Tibial artery (tissue), 4 donors: ENCODE results near the gene SND1.

Experiments used
- DNase-seq, 2 donors: peaks; one replicate each; pipeline ENCODE4 v3.0.0-alpha.2; 2019
- H3K27ac ChIP-seq, 2 donors: fragments of 200-600 bp; sonication (generic) in 1 of 2; 1 replicate in 1 of 2; 2 replicates in 1 of 2; pipeline ENCODE4 v1.5.1; 2018 to 2019; ENCODE audit warnings: mild to moderate bottlenecking in 1 of 2
- H3K27me3 ChIP-seq, 2 donors: fragments of 200-600 bp; sonication (generic) in 1 of 2; one replicate each; pipeline versions ENCODE4 v1.5.1 to v1.6.0; 2016 to 2019
- H3K36me3 ChIP-seq, 3 donors: fragments of 200-600 bp; sonication (generic) in 2 of 3; one replicate each; pipeline ENCODE4 v1.5.1; 2016 to 2019; ENCODE audit warnings: mild to moderate bottlenecking in 2 of 3
- H3K4me1 ChIP-seq, 4 donors: fragments of 200-600 bp; sonication (generic) in 2 of 4; 1 replicate in 3 of 4; 2 replicates in 1 of 4; pipeline ENCODE4 v1.5.1; 2016 to 2019
- H3K4me3 ChIP-seq, 2 donors: fragments of 200-600 bp; sonication (generic) in 1 of 2; 1 replicate in 1 of 2; 2 replicates in 1 of 2; pipeline ENCODE4 v1.5.1; 2018 to 2019; ENCODE audit warnings: mild to moderate bottlenecking in 2 of 2
- H3K9me3 ChIP-seq, 3 donors: fragments of 200-600 bp; sonication (generic) in 1 of 3; one replicate each; pipeline ENCODE4 v1.5.1; 2016 to 2019
- intact Hi-C: fragments of 100-400 bp; cut with DNase I; formaldehyde crosslinking; loops from one replicate; pipeline ENCODE4 v1.15.0; 2023; ENCODE audit warnings: low total_unique reads
- TF ChIP-seq, protein P1 (sequence below), 2 experiments: fragments of 200-600 bp in 1 of 2; fragments of 450-650 bp in 1 of 2; IDR thresholded peaks; one replicate each; pipeline ENCODE4 v1.5.1; 2017 to 2019; ENCODE audit warnings: antibody characterized with exemption in 2 of 2, mild to moderate bottlenecking in 1 of 2, moderate library complexity in 1 of 2

Gene SND1

DNA sequence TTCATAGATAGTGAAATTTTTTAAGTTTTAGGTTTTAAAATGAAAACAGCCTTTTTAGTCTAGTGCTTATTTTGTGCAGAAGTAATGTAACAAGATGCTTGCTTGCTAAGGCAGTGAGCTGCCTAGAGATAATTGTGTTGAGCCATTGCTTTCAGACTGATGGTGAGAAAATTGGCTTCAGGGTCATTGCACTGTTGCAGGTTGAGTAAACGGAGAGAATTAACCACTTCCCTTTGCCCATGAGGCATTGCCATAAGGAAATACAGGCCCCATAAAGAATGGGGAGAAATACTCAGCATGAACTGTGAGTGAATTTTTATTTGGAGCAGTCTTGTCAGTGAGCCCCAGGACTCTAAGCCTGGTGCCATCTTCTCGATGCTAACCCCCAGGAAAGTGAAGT lies 238.7 kb downstream of the SND1 start:
- H3K27ac ChIP-seq, result no peak overlapping the region
- H3K9me3 ChIP-seq, result no peaks in the 10 kb centered on the region
- peaks cover 0 to 7% (median 3%) of the 10 kb centered on the region in 4 donors for H3K4me1 ChIP-seq
- TF ChIP-seq, protein P1, sequence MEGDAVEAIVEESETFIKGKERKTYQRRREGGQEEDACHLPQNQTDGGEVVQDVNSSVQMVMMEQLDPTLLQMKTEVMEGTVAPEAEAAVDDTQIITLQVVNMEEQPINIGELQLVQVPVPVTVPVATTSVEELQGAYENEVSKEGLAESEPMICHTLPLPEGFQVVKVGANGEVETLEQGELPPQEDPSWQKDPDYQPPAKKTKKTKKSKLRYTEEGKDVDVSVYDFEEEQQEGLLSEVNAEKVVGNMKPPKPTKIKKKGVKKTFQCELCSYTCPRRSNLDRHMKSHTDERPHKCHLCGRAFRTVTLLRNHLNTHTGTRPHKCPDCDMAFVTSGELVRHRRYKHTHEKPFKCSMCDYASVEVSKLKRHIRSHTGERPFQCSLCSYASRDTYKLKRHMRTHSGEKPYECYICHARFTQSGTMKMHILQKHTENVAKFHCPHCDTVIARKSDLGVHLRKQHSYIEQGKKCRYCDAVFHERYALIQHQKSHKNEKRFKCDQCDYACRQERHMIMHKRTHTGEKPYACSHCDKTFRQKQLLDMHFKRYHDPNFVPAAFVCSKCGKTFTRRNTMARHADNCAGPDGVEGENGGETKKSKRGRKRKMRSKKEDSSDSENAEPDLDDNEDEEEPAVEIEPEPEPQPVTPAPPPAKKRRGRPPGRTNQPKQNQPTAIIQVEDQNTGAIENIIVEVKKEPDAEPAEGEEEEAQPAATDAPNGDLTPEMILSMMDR (IDR thresholded peaks at IDR 0.05), result no peak
- H3K4me3 ChIP-seq, result no peak overlapping the region
- intact Hi-C loops, result no loop called here
- H3K36me3 ChIP-seq, result peaks cover 0 to 16% (median 14%) of the 10 kb centered on the region in 3 donors
- H3K27me3 ChIP-seq, result no peaks in the 10 kb centered on the region
- DNase-seq, result no peak

DNA sequence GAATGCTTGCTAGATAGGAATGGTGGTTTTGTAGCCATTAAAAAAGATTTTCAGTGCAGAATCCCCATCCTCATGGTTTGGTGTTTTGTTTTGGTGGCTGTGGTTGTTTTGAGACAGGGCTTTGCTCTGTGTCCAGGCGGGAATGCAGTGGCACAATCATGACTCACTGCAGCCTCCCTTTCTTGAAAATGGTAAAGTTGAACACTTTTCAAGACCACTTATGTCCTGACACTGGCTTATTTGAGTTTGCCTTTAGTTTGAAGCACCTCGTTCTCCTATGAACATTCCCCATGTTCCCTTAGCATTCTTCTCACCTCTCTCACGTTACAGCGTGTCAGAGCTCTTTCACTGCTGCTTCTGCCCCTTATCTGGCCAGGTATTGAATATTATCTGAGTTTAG lies 239.2 kb downstream of the SND1 start:
- Histone ChIP-seq H3K36me3 (peaks cover 0 to 16% (median 14%) of the 10 kb centered on the region in 3 donors), H3K27me3 (no peaks in the 10 kb centered on the region), H3K4me1 (peaks cover 0 to 3% (median under 1%) of the 10 kb centered on the region in 4 donors), H3K4me3 (no peak overlapping the region), H3K27ac (no peak overlapping the region), H3K9me3 (no peaks in the 10 kb centered on the region)
- TF ChIP-seq, protein P1 (IDR thresholded peaks at IDR 0.05), result no peak
- intact Hi-C loops, result no loop called here
- no peak for DNase-seq

DNA sequence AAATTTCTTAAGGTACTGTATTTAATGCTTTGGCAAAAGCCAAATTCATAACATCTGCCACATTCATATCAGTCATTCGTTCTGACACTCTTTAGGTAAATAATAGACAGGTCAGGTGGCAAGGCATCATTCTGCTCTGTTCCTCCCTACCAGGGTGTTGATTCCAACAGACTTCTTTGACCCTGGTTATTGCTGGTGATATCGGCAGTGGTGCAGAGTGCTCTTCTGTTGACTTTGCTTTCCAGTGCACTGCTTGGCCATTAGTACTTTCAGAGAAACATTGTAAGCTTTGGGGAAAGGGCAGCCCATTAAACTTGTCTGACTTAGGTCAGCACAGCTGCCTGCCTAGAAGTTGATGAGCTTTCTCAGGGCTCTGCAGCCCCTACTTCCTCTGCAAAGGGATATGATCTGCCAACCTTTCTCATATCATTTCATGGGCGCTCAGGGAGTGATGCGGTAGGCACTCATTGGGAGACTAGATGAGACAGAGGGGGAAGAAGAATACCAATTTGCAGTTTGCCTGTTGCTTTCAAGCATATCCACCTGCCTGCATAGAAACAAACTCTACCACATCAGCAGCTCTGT lies 240.0 kb downstream of the SND1 start:
- DNase-seq, result no peak
- Histone ChIP-seq H3K27ac (no peak overlapping the region), H3K4me3 (no peak overlapping the region), H3K4me1 (peaks cover 0 to 5% (median 0%) of the 10 kb centered on the region in 4 donors), H3K9me3 (no peaks in the 10 kb centered on the region), H3K27me3 (no peaks in the 10 kb centered on the region), H3K36me3 (peaks cover 0 to 16% (median 14%) of the 10 kb centered on the region in 3 donors)
- intact Hi-C loops, result no loop called here
- TF ChIP-seq, protein P1 (IDR thresholded peaks at IDR 0.05), result no peak

DNA sequence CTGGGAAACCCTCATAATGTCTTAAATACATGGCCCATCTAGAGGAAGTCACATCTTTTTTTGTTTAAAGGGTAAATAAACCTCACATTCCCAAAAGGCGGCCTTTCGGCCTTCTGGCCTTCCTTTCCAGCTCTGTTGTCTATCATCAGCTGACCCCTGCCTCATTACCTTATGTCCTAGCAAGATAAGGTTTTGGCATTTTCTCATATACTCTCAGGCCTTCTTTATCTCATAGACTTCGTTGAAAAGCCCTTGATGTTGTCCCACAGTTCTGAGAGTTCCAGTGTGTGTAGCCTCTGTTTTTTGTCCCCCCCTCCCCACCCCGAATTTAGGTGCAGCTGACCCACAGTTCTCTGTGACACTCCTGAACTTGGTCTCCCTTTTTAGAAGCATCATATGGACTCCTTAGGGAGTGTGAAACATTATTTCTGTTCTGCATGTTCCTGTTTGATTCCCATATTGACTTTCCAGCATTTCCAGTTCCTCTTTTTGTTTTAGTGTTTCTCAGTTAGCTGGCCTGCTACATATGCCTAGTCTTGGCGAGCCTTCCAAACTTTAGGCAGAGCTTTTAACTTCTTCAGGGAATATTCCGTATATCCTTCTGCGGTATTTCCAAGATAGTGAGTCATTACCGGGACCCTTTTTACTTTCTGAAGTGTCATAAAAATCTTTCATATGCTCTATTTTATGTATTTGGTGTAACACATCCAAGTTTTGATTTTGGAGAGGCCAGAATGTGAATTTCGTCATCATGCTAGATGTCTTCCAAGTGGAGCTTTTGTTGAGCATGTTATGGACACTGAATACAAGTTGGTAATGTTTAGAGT lies 240.7 kb downstream of the SND1 start:
- no peak overlapping the region for H3K4me3 ChIP-seq
- H3K4me1 ChIP-seq, result peaks cover 0 to 10% (median 0%) of the 10 kb centered on the region in 4 donors
- TF ChIP-seq, protein P1 (IDR thresholded peaks at IDR 0.05), result no peak
- no peaks in the 10 kb centered on the region for H3K9me3 ChIP-seq
- no peak overlapping the region for H3K27ac ChIP-seq
- H3K27me3 ChIP-seq, result no peaks in the 10 kb centered on the region
- DNase-seq, result no peak
- peaks cover 0 to 16% (median 14%) of the 10 kb centered on the region in 3 donors for H3K36me3 ChIP-seq
- intact Hi-C loops, result no loop called here

DNA sequence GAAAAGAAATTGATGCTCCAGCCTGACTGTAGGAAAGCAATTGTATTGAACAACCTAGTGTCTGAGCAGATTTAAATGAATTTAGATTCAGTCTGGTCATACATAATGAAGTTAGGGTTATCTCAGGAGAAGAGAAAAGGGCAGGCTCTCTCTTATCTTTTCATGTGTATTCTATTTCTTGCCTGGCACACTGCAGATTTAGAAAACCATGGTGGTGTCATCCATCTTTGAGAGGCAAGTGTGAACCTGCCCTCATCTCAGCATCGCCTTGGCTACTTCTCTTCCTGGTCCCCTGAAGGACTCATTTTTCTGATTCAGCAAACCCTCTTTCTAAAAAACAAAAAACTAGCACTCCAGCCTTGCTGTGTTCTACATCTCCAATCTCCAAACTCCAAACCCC lies 241.6 kb downstream of the SND1 start:
- H3K36me3 ChIP-seq, result peaks cover 0 to 9% (median 5%) of the 10 kb centered on the region in 3 donors
- intact Hi-C loops, result no loop called here
- no peak overlapping the region for H3K4me3 ChIP-seq
- no peaks in the 10 kb centered on the region for H3K27me3 ChIP-seq
- H3K9me3 ChIP-seq, result no peaks in the 10 kb centered on the region
- no peak for DNase-seq
- TF ChIP-seq, protein P1 (IDR thresholded peaks at IDR 0.05), result no peak
- H3K27ac ChIP-seq, result no peak overlapping the region
- H3K4me1 ChIP-seq, result peaks cover 0 to 10% (median 0%) of the 10 kb centered on the region in 4 donors
